ENCODE measurements around the gene YJU2. TPM values are rescaled to one million over a fixed set of nuclear protein-coding genes. Genes with fewer than 3 reads are reported as not detected.

The YJU2 gene
- total and polyA plus RNA-seq, 11 donors, result 7.6 to 26.7 (median 12.7) TPM

- DNase-seq (no peak), ATAC-seq (no peak)
- no peaks in the 10 kb centered on the region for H3K36me3 ChIP-seq
- H3K27me3 ChIP-seq, result peaks cover 14 to 51% (median 33%) of the 10 kb centered on the region in 9 donors
- peaks cover 0 to 22% (median 9%) of the 10 kb centered on the region in 12 donors for H3K4me1 ChIP-seq
- WGBS, 4 donors, result 33 to 36% (median 35%) methylated on average over 4 of the region's 4 CpGs
- H3K27ac ChIP-seq, result no peak overlapping the region
- H3K9me3 ChIP-seq, result no peaks in the 10 kb centered on the region
- intact Hi-C loops (cut with DNase I), result loop anchor here in 2 of 10 donors (10.0 kb wide), 1 partner anchor 247 kb away; no protein-coding TSS in a partner anchor
- no peak for TF ChIP-seq CTCF (IDR thresholded peaks at IDR 0.05)
- no peak for TF ChIP-seq POLR2A (IDR thresholded peaks at IDR 0.05)
- no peak overlapping the region for H3K4me3 ChIP-seq
Observed at GRCh38 chr19:4278010-4278409, 31.1 kb downstream of the YJU2 start.

- TF ChIP-seq POLR2A (IDR thresholded peaks at IDR 0.05) (no peak), CTCF (IDR thresholded peaks at IDR 0.05) (no peak)
- no peak within 1 kb of the TSS for H3K27ac ChIP-seq
- intact Hi-C loops (cut with DNase I), result loop anchor here in 2 of 10 donors (10.0 kb wide), 1 partner anchor 246 kb away; no protein-coding TSS in a partner anchor
- H3K4me1 ChIP-seq, result peaks cover 0 to 22% (median 9%) of the 10 kb centered on the region in 12 donors
- H3K4me3 ChIP-seq, result peak within 1 kb of the TSS; percentile 5 to 51 (median 38)
- H3K27me3 ChIP-seq, result peaks cover 14 to 54% (median 33%) of the 10 kb centered on the region in 9 donors
- no peaks in the 10 kb centered on the region for H3K9me3 ChIP-seq
- ATAC-seq (no peak), DNase-seq (no peak)
- 3 to 5% (median 4%) methylated on average over 29 to 42 of the region's 44 CpGs for WGBS, 4 donors
- no peaks in the 10 kb centered on the region for H3K36me3 ChIP-seq
Observed at GRCh38 chr19:4278419-4279266, 31.8 kb downstream of the YJU2 start, which contains the start of gene SHD. TSS of gene SHD (plus strand) at chr19:4279266. CDS start at chr19:4280064, 798 bp downstream.

GRCh38 chr19:4279267-4279529 is 32.3 kb downstream of the YJU2 start:
- Histone ChIP-seq H3K4me3 (peak overlapping the region; percentile 3 to 51 (median 38)), H3K27ac (no peak overlapping the region), H3K36me3 (no peaks in the 10 kb centered on the region), H3K27me3 (peaks cover 14 to 54% (median 33%) of the 10 kb centered on the region in 9 donors), H3K4me1 (peaks cover 0 to 22% (median 9%) of the 10 kb centered on the region in 12 donors), H3K9me3 (no peaks in the 10 kb centered on the region)
- intact Hi-C loops (cut with DNase I), result loop anchor here in 2 of 10 donors (10.0 kb wide), 1 partner anchor 246 kb away; no protein-coding TSS in a partner anchor
- TF ChIP-seq POLR2A (IDR thresholded peaks at IDR 0.05) (no peak), CTCF (IDR thresholded peaks at IDR 0.05) (no peak)
- 1 to 2% (median 1%) methylated on average over 21 to 30 of the region's 30 CpGs for whole genome bisulfite sequencing, 4 donors
- no peak for ATAC-seq
- DNase-seq, result no peak
